ENCODE results near the gene CNGA2.
"Not testable (repeated sequence)": the region's sequence is repeated elsewhere in the genome, so short reads cannot be mapped to it uniquely, and the experiment has no call there.

CNGA2 gene

DNA sequence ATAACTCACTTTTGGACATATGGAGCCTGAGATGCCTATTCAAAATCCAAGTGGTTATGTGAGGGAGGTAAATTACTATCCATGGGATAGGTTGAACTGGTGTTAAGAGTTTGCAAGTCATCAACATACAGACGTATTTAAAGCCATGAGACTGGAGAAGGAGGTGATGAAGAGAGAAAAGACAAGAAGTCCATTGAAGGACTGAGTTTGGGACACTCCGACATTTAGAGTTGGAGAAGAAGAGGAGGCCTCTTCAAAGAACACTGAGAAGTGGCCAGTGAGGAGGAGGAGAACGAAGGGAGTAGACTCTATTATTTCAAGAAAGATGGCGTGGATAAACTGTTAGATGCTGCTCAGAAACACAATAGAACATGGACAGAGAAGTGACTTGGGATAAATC is at the start of gene CNGA2:
Gene CNGA2, plus strand, starts transcription at position 301 of the 400 bp plus-strand sequence. CDS start 3,738 bp downstream, outside the sequence.
- no peak for DNase-seq (ENCODE audit: low read depth in 2 of 2)

DNA sequence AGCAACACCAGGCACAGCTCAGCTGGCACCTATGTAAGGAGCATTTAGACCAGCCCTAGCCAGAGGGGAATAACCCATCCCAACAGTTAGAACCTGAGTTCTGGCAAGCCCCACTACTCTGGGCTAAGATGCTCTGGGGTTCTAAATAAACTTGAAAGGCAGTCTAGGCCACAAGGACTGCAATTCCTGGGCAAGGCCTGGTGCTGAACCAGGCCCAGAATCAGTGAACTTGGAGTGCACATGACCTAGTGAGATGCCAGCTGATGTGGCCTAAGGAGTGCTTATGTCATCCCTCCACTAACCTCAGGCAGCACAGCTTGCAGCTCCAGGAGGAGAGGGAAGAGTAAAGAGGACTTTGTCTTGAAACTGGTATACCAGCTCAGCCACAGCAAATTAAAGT is 46.9 kb upstream of the CNGA2 start:
- DNase-seq (ENCODE audit: low read depth in 2 of 2), result no peak

DNA sequence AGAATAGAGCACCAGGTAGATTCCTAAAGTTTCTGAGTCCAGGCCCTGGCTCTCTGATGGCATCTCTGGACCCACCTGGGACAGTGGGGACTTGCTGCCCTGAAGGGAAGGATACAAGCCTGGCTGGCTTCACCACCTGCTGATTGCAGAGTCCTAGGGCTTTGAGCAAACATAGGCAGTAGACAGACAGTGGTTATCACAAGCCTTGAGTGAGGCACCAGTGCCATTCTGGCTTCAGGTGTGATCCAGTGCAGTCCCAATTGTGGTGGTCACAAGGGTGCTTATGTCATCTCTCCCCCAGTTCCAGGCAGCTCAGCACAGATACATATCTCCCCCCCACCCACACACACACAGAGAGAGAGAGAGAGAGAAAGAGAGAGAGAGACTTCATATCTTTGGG is 45.9 kb upstream of the CNGA2 start:
- no peak for DNase-seq (ENCODE audit: low read depth in 2 of 2)

DNA sequence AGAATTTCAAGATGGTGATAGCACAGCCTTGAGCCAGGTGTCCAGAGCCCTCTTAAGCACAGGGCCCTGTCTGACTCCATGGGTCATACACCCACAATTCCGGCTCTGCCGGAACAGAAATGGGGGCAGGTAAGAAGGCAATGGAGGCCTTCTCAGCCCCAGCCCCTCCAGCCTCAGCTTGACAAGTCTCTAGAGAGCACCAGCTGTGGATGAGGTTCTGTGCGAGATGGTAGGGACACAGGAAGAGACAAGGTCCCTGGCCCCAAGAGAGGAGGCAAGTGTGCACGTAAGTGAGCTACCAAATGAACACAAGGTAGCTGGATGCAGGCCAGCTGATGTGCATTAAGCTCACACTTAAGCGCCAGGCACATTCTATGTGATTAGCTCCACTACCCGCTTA is 41.7 kb upstream of the CNGA2 start:
- DNase-seq (ENCODE audit: low read depth in 2 of 2), result no peak

DNA sequence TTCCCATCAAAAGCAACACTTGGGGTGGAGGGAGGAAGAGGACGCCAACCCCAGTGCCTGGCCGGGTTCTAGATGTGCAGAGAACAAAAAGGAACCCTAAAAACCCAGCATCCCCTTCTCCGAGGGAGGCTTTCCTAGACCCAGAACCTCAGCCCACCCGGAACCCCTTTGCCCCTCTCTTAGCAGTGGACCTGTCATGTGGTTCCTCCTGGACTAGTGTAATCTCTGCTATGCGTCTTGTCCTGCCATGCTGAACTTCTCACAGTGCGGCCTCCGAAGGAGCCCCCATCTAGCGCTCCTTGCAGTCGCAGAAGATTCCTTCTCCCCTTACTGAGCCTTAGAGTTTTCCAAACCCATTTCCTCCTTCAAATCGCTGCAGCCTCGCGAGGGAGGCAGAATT is 40.4 kb upstream of the CNGA2 start:
- DNase-seq (ENCODE audit: low read depth in 2 of 2), result no peak

DNA sequence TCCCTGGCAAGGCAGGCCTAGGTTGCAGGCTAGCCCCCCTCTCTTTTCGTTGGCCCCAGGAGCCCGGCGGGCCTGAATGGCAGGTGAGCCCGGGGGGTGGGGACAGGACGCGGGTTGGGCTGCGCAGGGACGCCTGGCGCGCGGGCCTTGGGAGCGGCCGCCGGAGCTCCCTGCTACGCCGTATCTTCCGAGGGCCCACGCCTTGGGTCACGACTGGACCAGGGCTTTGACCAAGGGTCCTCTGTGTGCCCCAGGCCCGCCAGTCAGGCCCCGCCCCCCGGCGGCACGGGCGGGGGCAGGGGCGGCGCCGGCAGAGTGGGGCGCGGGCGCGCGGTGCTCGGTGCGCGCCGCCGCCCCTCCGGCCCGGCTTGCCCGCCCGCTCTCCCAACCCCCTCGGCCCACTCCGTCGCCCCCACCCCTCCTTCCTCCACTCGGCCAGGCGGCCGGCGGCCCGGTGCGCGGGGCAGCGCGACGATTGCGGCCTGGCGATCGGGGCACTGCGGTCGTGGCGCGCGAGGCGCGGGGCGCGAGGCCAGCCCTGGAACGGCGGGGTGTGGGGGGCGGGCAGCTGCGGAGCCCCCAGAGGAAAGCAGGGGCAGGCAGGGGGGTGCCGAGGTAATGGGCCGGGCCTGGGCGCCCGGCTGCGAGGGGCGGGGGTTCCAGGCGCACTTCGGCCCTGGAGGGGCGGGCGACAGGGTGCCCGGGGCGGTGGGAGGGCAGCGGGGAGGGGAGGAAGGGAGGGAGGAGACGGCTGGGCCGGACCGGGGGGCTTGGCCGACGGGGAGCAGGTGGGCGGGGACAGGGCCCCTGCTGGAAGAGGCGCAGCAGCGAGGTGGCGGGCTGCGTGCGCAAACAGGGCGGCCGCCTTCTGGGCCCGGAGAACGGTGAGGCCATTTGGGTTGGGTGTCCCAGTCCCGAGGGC is 39.6 kb upstream of the CNGA2 start, which contains the start of gene PRRG3:
Gene PRRG3, plus strand, starts transcription at position 798 of the 922 bp plus-strand sequence. CDS start 3,357 bp downstream, outside the sequence.
- no peak for DNase-seq (ENCODE audit: low read depth in 2 of 2)

DNA sequence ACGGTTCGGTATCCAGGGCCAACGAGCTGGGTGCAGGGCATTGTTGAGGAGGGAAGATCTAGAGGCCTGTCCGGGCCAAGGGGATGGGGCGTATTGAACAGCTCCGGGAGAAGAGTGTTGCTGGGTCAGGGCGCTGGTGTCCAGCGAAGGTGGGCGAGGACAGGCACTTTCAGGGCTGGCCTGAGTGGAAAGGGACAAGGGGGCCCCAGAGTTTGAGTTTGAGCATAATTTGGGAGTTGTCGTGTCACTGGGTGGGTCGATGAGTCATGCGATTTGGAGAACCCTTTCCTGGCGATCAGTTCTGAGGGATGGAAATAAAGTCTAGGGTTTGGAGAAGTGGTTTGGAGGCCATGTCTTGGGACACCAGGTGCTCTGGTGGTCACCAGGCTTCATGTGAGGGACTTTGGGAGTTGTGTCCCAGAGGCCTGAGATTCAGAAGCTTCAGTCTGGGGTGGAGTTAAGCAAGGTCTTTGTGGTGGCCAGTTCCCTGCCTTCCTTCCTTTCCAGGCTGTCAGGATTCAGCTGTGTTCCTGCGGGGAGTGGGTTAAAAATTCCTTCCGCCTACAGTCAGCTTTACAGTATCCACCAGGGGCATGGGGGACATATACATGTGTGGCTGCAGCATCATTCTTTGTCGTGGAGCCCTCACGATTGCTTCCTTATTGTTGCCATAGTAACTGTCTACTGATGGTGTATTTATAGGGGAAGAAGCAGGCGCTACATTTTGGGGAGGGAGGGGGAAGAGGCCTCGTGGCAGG is 38.8 kb upstream of the CNGA2 start:
- no peak for DNase-seq (ENCODE audit: low read depth in 2 of 2)

DNA sequence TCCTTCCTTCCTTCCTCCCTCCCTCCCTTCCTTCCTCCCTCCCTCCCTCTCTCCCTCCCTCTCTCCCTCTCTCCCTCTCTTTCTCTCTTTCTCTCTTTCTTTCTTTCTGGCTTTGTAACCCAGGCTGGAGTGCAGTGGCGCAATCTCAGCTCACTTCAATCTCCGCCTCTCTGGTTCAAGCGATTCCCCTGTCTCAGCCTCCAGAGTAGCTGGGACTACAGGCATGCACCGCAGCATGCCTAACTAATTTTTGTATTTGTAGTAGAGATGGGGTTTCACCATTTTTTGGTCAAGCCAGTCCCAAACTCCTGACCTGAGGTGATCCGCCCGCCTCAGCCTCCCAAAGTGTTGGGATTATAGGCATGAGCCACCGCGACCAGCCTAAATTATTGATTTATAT is 37.5 kb upstream of the CNGA2 start:
- DNase-seq (ENCODE audit: low read depth in 2 of 2), result not testable (repeated sequence)

DNA sequence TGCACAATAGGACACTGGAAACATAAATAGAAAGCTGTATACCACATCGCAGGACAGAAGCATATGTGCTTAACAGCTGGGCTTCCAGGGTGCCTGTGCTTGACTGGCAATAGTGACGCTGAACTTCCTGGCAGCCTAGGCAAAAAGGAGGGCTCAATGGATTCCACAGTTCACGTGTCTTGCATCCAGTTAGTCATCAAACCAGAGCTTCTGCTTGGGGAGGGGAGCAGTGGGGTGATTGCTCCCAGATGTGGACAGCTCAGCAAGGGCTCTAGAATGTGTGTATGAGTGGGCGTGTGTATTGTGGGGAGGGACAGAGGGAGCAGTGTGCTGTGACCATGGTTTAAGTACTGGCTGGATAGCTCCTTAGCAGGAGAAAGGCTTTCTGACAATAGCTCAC is 37.0 kb upstream of the CNGA2 start:
- no peak for DNase-seq (ENCODE audit: low read depth in 2 of 2)

DNA sequence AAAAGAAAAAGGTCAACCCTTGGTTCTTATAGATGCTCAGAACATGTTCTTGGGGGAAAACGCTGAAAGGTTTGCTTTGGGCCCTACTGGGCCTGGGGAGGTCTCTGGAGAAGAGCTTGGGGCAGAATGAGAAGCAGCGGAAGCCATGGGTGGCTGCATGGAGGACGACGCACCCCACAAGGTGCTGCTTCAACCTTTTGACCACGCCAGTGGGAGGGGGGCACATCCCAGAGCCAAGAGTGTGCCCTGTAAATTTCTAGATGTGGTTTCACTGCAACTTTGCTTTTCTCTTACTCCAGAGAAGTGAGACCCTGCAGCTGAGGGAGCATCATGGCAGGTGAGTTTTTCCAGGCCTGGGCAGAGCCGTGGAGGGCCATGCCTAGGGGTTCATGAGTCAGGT is 36.1 kb upstream of the CNGA2 start:
- DNase-seq (ENCODE audit: low read depth in 2 of 2), result no peak

DNA sequence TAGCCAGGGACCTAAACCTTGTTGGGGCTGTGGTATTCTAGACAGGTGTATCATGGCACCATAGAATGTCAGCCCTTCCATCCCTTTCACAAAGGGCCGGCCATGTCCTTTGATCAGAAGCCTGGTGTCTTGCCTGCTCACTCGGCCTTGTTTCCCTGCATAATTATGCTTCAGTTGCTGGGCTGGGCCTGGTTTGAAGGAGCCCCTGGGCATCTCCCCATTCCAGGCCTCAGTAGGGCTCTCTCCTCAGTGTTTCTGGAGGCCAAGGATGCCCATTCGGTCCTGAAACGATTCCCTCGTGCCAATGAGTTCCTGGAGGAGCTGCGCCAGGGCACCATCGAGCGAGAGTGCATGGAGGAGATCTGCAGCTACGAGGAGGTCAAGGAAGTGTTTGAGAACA is 34.8 kb upstream of the CNGA2 start:
- no peak for DNase-seq (ENCODE audit: low read depth in 2 of 2)

DNA sequence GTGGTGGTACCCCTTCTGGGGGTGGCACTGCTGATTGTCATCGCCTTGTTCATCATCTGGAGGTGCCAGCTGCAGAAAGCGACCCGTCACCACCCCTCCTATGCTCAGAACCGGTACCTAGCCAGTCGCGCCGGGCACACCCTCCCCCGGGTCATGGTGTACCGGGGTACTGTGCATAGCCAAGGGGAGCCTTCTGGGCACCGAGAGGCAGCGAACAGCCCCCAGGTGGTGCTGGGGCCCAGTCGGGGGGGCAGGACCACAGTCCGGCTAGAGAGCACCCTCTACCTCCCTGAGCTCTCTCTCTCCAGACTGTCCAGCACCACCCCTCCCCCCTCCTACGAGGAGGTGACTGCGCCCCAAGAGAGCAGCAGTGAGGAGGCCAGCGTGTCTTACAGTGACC is 34.0 kb upstream of the CNGA2 start:
- DNase-seq (ENCODE audit: low read depth in 2 of 2), result no peak

DNA sequence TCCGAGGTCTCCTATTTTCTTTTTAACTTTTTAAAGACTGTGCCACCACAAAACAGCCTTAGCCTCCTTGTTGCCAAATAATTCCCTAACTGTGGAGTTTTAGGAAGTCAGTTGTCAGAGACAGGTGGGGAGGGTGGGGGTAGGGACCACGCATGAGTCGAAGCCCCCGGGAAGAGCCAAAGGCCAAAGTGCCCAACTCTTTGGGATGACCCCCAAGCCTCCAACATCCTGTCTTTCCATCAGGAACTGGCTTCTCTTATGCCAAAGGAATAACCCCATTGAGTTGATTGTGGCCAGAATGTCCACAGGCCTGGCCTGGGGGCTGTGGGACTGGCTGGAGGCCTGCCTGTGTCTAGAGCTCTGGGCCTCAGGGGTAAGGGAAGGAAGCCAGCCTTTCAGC is 33.5 kb upstream of the CNGA2 start:
- no peak for DNase-seq (ENCODE audit: low read depth in 2 of 2)

DNA sequence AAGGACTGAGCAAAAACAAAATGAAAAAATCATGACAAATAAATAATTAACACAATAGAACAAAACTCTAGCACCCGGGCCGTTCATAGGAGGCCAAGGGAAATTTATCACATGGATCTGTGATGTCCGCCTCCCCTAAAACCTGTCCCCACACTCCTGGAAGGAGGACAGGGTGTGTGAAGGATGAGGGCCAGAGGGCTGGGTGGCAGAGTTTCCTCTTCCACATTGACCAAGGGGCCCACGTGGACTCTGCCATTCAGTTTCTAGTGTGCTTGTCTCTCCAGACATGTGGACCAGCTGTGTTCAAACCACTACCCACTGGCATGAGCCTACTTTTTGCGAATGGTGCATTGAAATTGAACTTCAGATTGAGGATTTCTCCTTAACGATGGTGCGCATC is 33.0 kb upstream of the CNGA2 start:
- no peak for DNase-seq (ENCODE audit: low read depth in 2 of 2)

DNA sequence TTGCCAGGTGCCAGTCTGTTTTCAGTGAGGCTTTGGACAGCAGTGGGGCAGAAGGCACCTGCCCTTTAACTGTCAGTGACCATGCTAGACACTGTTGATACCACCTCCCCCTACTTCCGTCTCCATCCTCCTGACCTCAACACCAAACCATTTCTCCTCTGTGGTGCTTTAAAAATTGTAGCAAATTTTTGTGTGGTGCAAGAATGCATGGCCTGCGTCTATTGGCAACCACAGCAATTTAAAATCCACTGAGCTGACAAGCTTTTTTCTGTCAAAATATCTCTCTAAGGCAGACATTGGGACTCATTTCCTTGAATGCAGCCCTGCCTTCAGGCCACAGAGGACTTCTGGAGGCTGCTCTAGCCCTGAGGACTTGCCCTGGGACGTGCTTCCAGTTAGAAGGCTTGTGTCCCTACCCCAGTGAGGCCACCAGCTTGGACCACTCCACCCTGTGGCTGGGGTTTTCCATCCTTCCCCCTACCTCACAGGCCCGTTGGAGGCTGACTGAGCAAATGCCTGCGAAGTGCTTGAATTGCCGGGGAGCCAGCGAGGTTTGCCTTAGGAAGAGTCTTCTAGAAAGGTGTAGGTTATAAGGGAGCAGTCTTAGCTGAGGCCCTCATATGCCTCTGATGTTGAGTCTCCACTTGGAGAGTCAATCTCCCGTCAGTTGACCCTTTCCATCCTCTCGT is 32.4 kb upstream of the CNGA2 start:
- DNase-seq (ENCODE audit: low read depth in 2 of 2), result no peak

DNA sequence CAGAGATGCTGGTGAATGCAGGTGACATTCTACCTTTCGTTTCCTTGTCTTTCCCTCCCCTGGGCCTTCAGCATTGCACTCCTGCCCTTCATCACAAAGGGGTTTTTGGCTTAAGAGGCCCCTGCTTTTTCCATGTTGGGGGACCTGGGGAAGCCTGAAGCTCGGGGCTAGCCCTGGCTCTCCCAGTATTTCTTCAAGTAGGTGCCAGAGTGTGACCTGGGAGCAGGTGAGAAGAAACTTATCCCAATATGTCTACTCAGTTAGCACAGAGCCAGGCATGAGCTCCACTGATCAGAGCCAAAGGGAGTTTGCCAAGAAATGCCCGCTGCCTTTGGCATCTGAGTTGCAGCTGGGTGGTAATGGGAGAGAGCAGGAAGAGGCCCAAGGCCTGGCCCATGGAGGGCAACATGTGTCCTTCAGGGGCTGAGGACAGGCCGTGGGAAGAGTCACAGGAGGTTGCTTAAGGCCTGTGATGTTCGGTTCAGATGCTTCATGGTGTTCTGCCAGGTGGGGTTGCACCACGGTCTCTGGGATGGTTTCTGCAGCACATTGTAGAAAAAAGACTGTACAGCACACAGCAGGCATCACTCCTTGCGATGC is 31.7 kb upstream of the CNGA2 start:
- DNase-seq (ENCODE audit: low read depth in 2 of 2), result no peak

DNA sequence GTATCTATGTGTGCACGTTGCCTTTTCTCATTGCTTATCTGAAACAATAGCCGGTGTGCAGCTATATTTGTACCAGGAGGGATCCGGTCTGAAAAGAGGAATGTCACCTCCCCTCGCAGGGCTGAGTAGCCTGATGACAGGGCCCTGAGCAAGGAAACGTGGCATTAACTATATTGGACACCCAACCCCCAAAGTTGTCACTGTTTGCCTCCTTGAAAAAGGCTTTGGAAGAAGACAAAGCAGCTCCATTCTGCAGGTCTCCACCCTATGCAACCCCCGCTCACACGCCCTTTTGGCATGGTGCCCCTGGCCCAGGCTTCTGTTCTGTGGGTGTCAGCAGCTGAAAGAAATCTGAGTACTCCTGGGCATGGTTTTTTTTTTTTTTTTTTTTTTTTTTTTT is 31.1 kb upstream of the CNGA2 start:
- no peak for DNase-seq (ENCODE audit: low read depth in 2 of 2)

DNA sequence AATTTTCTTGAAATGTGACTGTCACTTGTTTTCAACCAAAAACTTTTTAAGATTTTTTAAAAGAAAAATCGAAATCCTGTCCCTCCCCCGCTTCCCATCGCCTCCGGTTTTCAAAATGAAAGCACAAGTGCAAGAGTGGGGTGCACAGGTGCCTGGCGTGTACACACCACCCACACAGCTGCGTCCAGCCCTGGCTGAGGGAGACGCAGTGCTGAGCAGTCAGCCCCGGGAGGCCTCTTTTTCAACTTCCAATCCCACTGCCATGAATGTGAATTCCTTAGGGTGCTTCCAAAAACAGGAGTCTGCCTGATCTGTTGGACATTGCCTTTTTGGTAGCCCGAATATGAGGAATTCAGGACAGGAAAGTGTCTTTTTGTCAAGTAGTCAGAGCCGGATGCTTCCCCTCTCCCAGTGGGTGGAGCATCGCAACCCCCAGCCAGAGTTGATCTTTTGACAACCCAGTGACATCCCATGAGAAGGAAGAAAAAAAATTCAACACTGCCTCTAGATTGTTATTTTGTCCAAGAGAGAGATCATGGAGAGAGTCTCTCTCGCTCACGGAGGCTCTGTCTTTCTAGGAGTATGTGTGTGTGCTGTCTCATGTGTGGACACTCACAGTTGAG is 30.4 kb upstream of the CNGA2 start:
- no peak for DNase-seq (ENCODE audit: low read depth in 2 of 2)

DNA sequence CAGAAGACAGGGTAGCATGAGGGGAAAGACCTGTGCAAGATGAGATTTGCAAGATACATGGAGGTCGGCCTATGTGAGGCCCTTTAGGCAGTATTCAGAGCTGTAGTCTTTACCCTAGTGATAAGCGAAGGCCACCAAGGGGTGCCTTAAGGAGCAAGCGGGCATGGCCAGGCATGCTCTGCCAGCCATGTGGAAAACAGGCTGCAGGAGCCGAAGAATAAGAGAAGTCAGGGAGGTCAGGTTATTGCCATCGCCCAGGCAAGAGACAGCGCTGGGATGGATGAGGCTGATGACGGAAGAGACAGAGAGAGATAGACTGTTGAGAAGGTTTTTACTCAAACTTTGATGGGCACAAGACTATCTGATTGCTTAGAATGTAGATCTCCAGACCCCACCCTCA is 25.7 kb upstream of the CNGA2 start:
- DNase-seq (ENCODE audit: low read depth in 2 of 2), result no peak

DNA sequence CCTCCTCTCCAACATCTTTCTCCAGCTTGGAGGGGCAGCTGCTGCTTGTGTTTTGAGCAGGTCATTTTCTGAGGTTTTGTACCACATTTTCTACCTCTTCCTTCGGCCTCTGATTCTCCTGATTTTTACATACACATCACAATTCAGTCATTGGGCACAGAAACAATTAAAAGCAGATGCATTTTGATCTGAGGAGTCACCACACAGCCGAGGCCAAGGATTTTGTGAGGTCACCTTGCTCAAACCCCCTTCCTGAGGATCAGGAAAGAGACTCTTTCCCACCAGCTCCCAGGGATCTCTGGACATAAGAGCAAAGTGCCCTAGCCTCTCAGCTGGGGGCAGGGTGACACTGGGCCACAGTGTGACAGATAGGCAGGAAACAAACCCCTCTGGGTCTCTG is 24.1 kb upstream of the CNGA2 start:
- no peak for DNase-seq (ENCODE audit: low read depth in 2 of 2)

DNA sequence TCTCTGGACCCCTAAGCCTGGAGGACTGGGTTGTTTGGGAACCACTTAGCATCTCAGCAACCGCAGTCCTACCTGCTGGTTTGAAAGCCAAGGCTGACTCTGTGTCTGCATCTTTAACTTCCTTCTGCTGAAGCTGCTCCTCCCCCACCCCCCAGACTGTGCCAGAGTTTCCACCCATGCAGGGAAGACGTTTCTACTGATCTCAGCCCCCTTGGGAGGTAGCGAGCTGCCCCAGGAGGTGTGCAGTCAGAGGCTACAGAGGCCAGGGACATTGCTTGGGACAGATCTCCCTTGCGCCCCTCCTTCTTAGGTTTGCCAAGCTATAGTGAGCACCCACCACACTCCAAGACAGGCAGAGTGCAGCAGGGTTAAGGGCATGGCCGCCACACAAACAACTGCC is 23.4 kb upstream of the CNGA2 start:
- no peak for DNase-seq (ENCODE audit: low read depth in 2 of 2)

DNA sequence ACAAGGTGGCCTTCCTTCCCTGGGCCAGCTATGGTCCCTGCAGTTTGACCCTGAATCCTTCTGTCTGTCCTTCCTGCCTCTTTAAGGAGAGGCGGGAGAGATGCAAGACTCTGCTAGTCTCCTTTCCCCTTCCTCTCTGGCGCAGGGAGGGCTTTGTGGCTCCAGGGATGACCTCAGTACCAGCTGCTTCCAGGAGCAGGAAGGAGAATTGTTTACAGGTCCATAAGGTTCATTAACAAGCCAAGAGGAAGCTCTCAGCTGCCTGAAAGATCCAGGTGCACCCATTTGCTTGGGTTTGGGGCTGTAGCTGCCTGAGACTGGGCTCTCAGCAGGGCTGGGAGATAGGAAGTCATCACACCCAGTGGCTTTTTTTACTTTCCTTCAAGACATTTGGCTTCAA is 22.8 kb upstream of the CNGA2 start:
- DNase-seq (ENCODE audit: low read depth in 2 of 2), result no peak

Measured in stimulated activated CD4-positive, alpha-beta T cell treated with anti-CD3 and anti-CD28 coated beads, Interleukin-4, amount 100 ng/mL, for 48 hours (primary cell).